HEK293T (cell line): Measurements from ENCODE around the gene VSIR.

Experiments used
- ELF4 ChIP-seq: fragments of 450-650 bp; IDR thresholded peaks from 2 replicates; pipeline ENCODE4 v1.6.1; 2017; ENCODE audit warnings: antibody characterized with exemption
- FOXA1 ChIP-seq: fragments of 450-650 bp; IDR thresholded peaks from 2 replicates; pipeline ENCODE4 v1.6.1; 2016; ENCODE audit warnings: mild to moderate bottlenecking
- FOXM1 ChIP-seq: fragments of 450-650 bp; IDR thresholded peaks from 2 replicates; pipeline ENCODE4 v1.6.1; 2017; ENCODE audit warnings: mild to moderate bottlenecking, borderline replicate concordance
- HDGF ChIP-seq: fragments of 450-650 bp; IDR thresholded peaks from 2 replicates; pipeline ENCODE4 v1.6.1; 2017; ENCODE audit warnings: antibody characterized with exemption, borderline replicate concordance
- L3MBTL2 ChIP-seq: fragments of 450-650 bp; conservative IDR thresholded peaks from 2 replicates; pipeline ENCODE4 v1.6.1; 2016; ENCODE audit warnings: mild to moderate bottlenecking
- LEF1 ChIP-seq: fragments of 450-650 bp; IDR thresholded peaks from 2 replicates; pipeline ENCODE4 v1.6.1; 2017; ENCODE audit warnings: mild to moderate bottlenecking, borderline replicate concordance
- PKNOX1 ChIP-seq: fragments of 450-650 bp; IDR thresholded peaks from 2 replicates; pipeline ENCODE4 v1.6.1; 2016
- SP1 ChIP-seq: fragments of 450-650 bp; IDR thresholded peaks from 2 replicates; pipeline ENCODE4 v1.6.1; 2017

DNA sequence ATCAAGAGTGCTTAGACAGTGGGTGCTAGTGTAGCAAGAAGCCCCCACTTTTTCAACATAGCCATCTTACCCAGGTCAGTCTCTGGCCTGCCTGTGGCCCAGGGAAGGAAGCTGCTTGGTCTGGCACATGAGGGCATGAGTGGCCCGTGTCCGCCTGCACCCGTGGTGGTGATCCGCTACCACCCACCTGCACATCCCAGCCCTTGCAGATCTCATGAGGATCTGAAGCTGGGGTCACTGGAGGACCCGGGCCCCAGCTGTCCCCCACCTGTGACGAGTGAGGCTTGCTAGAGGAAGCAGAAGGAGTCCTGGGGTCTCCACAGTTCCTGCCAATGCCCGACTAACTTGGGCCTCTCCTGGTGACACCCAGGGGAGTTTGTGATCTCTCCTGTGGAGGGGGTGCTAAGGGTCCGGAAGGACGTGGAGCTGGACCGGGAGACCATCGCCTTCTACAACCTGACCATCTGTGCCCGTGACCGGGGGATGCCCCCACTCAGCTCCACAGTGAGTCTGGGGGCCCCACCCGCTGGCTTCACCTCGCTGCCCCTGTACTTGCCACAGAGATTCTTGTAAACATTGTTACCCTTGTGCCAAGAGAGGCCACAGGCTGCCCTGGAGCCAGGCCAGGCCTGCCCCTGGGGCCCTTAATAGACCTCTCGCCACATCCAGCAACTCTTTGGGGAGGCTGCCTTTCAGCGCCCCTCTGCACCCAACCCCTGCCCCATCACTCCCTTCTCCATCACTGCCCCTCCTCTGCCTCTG is 10.8 kb upstream of the VSIR start:
- TF ChIP-seq PKNOX1 (no peak), L3MBTL2 (no peak), FOXA1 (no peak), SP1 (no peak), HDGF (no peak), ELF4 (no peak), FOXM1 (no peak), LEF1 (no peak)
